ENCODE measurements around the gene PVALB. TPM values are rescaled to one million over a fixed set of nuclear protein-coding genes. Genes with fewer than 3 reads are reported as not detected.
A peak's percentile ranks its signal among the peaks of the same experiment; 100 is the strongest.

The PVALB gene
- total RNA-seq, 3 donors from 2014 or later = 1.8 TPM; not detected in 2

DNA sequence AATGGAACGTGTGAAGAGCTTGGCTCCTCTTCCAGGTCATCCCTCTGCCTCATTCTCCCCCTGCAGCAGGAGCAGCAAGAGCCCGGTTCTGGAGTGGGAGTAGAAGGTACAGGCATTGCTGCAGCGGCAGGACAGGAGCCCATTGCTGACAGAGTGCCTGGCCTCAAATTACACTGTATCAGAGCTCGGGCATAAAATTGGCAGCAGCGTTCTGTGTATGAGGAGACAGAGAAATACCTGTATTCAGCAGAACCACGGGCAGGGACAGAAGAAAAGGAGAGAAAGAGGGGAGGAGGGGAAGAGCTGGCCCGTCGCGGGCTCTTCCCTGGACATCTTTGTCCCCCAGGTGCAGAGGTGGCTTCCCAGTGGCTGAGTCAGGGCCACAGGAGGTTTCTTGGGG lies 41.3 kb upstream of the PVALB start:
- H3K4me1 ChIP-seq = no peaks in the 10 kb centered on the region
- no peaks in the 10 kb centered on the region for H3K36me3 ChIP-seq
- H3K27ac ChIP-seq = no peak overlapping the region
- intact Hi-C loops (cut with DNase I; ENCODE audit: low total_unique reads) = loop anchor here (5.0 kb wide), 1 partner anchor 119 kb away; no protein-coding TSS in a partner anchor
- no peaks in the 10 kb centered on the region for H3K27me3 ChIP-seq
- DNase-seq (ENCODE audit: low spot score in 2 of 2) = no peak
- no peaks in the 10 kb centered on the region for H3K9me3 ChIP-seq
- TF ChIP-seq, protein P1, sequence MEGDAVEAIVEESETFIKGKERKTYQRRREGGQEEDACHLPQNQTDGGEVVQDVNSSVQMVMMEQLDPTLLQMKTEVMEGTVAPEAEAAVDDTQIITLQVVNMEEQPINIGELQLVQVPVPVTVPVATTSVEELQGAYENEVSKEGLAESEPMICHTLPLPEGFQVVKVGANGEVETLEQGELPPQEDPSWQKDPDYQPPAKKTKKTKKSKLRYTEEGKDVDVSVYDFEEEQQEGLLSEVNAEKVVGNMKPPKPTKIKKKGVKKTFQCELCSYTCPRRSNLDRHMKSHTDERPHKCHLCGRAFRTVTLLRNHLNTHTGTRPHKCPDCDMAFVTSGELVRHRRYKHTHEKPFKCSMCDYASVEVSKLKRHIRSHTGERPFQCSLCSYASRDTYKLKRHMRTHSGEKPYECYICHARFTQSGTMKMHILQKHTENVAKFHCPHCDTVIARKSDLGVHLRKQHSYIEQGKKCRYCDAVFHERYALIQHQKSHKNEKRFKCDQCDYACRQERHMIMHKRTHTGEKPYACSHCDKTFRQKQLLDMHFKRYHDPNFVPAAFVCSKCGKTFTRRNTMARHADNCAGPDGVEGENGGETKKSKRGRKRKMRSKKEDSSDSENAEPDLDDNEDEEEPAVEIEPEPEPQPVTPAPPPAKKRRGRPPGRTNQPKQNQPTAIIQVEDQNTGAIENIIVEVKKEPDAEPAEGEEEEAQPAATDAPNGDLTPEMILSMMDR (IDR thresholded peaks at IDR 0.05) = no peak
- TF ChIP-seq POLR2AphosphoS5 (IDR thresholded peaks at IDR 0.05) (no peak), POLR2A (IDR thresholded peaks at IDR 0.05) (no peak)
- H3K4me3 ChIP-seq = no peak overlapping the region

DNA sequence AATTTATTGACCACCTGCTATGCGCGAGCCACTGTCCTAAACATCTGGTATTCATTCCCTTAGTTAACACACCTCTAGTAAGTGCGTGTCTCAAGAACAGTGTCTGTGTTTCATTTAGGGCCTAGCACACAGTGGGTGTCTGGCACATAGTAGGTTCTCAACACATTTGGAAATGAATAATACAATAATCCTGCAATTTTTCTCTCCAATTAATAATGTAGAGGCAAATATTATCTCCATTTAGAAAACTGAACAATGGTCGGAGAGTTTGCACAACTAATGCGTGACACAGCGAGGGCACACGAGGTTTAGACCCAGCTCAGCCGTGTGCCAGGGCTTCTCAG lies 39.9 kb upstream of the PVALB start:
- H3K27ac ChIP-seq = no peak overlapping the region
- no peaks in the 10 kb centered on the region for H3K9me3 ChIP-seq
- no peaks in the 10 kb centered on the region for H3K36me3 ChIP-seq
- no peak for DNase-seq (ENCODE audit: low spot score in 2 of 2)
- H3K4me3 ChIP-seq = no peak overlapping the region
- TF ChIP-seq, protein P1 (IDR thresholded peaks at IDR 0.05) = no peak
- TF ChIP-seq POLR2A (IDR thresholded peaks at IDR 0.05) (no peak), POLR2AphosphoS5 (IDR thresholded peaks at IDR 0.05) (no peak)
- no peaks in the 10 kb centered on the region for H3K27me3 ChIP-seq
- no peaks in the 10 kb centered on the region for H3K4me1 ChIP-seq
- intact Hi-C loops (cut with DNase I; ENCODE audit: low total_unique reads) = loop anchor here (5.0 kb wide), 1 partner anchor 121 kb away; no protein-coding TSS in a partner anchor

DNA sequence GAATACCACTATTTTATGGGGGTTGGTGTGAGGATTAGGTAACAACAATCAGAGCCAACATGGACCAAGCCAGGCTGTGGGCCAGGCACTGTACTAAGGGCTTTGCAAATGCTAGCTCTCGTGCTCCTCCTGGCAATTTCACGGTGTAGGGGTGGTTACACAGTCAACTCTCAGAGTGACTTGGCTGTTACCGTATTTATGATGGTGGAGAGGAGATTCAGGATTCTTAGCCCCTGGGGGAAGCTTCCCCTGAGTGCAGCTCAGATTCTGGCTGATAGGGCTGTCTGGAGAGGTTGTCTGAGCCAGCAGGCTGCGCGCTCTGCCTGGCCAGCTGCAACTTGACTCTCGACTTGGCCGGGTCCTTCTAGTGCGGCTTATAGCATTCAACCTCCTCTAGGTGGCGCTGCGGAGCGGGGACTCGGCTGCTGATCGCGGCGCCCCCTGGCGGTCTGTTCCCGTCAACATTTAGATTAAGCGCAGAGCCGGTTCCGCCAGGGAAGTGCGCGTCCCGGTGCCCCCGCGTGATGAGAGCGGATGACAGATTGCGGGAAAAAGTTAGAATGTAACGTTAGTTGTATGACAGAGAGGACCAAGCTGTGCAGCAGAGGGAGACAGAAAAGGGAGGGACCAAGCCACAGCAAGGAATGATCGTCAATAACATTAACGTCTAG lies 39.4 kb upstream of the PVALB start:
- Histone ChIP-seq H3K4me3 (no peak overlapping the region), H3K4me1 (no peaks in the 10 kb centered on the region), H3K9me3 (no peaks in the 10 kb centered on the region), H3K27ac (peak overlapping the region in 1 of 2 donors; percentile 27), H3K27me3 (no peaks in the 10 kb centered on the region), H3K36me3 (no peaks in the 10 kb centered on the region)
- intact Hi-C loops (cut with DNase I; ENCODE audit: low total_unique reads) = loop anchor here (5.0 kb wide), 1 partner anchor 121 kb away; no protein-coding TSS in a partner anchor
- TF ChIP-seq, protein P1 (IDR thresholded peaks at IDR 0.05) = peak; percentile 96 to 100 (median 100)
- no peak for TF ChIP-seq POLR2A (IDR thresholded peaks at IDR 0.05)
- peak; percentile 44 to 69 (median 46) for TF ChIP-seq POLR2AphosphoS5 (IDR thresholded peaks at IDR 0.05)
- peak; percentile 77 to 92 for DNase-seq (ENCODE audit: low spot score in 2 of 2)

DNA sequence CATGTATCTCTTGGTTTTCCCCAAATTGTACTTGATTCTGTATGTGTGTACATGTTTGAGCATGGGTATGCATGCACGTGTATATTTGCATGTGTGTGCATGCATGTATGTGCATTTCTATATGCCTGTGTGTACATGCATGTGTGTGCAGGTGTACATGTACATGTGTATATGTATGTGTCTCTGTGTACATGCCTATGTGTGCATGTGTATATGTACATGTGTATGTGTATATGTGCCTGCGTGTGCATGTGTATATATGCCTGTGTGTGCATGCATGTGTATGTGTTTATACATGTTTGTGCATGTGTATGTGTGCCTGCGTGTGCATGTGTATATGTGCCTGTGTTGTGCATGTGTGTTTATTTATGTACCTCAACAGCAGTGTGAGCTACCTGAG lies 38.6 kb upstream of the PVALB start:
- Histone ChIP-seq H3K27ac (no peak overlapping the region), H3K36me3 (no peaks in the 10 kb centered on the region), H3K27me3 (no peaks in the 10 kb centered on the region), H3K9me3 (no peaks in the 10 kb centered on the region), H3K4me3 (no peak overlapping the region), H3K4me1 (no peaks in the 10 kb centered on the region)
- TF ChIP-seq POLR2A (IDR thresholded peaks at IDR 0.05) = no peak
- TF ChIP-seq POLR2AphosphoS5 (IDR thresholded peaks at IDR 0.05) = no peak
- TF ChIP-seq, protein P1 (IDR thresholded peaks at IDR 0.05) = no peak
- intact Hi-C loops (cut with DNase I; ENCODE audit: low total_unique reads) = loop anchor here (5.0 kb wide), 1 partner anchor 122 kb away; no protein-coding TSS in a partner anchor
- DNase-seq (ENCODE audit: low spot score in 2 of 2) = no peak

DNA sequence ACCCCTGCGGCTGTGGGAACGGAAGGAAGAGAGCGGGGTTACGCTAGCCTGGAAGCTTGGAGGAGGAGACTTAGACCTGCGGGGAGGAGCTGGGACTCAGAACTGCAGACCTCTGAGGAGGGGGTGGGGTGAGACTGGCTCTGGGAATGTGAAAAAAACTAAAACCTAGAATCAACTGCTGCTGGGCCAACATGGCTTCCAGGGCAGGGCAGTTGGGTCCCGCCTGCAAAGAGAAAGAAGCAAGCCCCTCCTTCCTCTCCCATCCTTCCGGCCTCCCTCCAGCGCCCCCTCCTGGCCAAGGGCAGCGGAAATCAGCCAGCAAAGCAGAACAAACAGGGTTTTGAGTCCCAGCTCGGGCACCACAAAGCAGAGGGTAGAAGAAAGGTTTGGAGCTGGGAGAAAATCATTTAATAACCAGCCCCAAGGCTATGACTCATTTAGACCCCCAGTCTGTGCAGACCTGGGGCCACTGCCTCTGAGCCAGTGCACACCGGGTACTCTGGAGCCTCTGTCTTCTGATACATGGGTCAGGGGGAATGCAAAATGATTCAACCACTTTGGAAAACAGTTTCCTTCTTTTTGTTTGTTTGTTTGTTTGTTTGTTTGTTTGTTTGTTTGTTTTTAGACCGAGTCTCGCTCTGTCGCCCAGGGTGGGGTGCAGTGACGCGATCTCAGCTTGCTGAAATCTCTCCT lies 36.7 kb upstream of the PVALB start:
- DNase-seq (ENCODE audit: low spot score in 2 of 2) = no peak
- Histone ChIP-seq H3K27ac (no peak overlapping the region), H3K9me3 (no peaks in the 10 kb centered on the region), H3K4me1 (no peaks in the 10 kb centered on the region), H3K27me3 (peaks cover 0 to 15% of the 10 kb centered on the region in 2 donors), H3K36me3 (no peaks in the 10 kb centered on the region), H3K4me3 (no peak overlapping the region)
- intact Hi-C loops (cut with DNase I; ENCODE audit: low total_unique reads) = no loop called here
- no peak for TF ChIP-seq POLR2A (IDR thresholded peaks at IDR 0.05)
- TF ChIP-seq, protein P1 (IDR thresholded peaks at IDR 0.05) = peak in 1 of 3 donors; percentile 44
